HUES48 (cell line): ENCODE measurements around the gene CELF1.
A peak's percentile ranks its signal among the peaks of the same experiment; 100 is the strongest.

ENCODE experiments used
- H3K27ac ChIP-seq: one replicate; pipeline ENCODE4 v1.7.0; 2013; ENCODE audit warnings: low read depth, low read length, inconsistent platforms
- H3K27me3 ChIP-seq: 2 replicates; pipeline ENCODE4 v1.6.1; 2013; ENCODE audit warnings: mild to moderate bottlenecking, low read length; ENCODE audit not compliant: control insufficient read depth, insufficient read depth
- H3K36me3 ChIP-seq: 2 replicates; pipeline ENCODE4 v1.6.1; 2013; ENCODE audit warnings: low read length; ENCODE audit not compliant: control insufficient read depth, insufficient read depth
- H3K4me1 ChIP-seq: 2 replicates; pipeline ENCODE4 v1.6.1; 2013; ENCODE audit warnings: mild to moderate bottlenecking, low read length; ENCODE audit not compliant: control insufficient read depth, insufficient read depth
- H3K4me3 ChIP-seq: 2 replicates; pipeline ENCODE4 v1.5.1; 2013; ENCODE audit warnings: mild to moderate bottlenecking, low read depth, low read length
- H3K9ac ChIP-seq: 2 replicates; pipeline ENCODE4 v1.6.1; 2013; ENCODE audit warnings: mild to moderate bottlenecking, low read depth, low read length, moderate library complexity
- H3K9me3 ChIP-seq: 2 replicates; pipeline ENCODE4 v1.6.1; 2013; ENCODE audit warnings: low read length; ENCODE audit not compliant: control insufficient read depth, insufficient read depth

Gene CELF1

GRCh38 chr11:47483457-47483856 lies 69.5 kb downstream of the CELF1 start:
- Histone ChIP-seq H3K27me3 (no peaks in the 10 kb centered on the region), H3K4me3 (no peak overlapping the region), H3K9ac (no peak overlapping the region), H3K27ac (no peak overlapping the region), H3K9me3 (no peaks in the 10 kb centered on the region), H3K36me3 (peaks cover 94% of the 10 kb centered on the region), H3K4me1 (no peaks in the 10 kb centered on the region)

- Histone ChIP-seq H3K9me3 (no peaks in the 10 kb centered on the region), H3K4me1 (no peaks in the 10 kb centered on the region), H3K27me3 (no peaks in the 10 kb centered on the region), H3K36me3 (peaks cover 96% of the 10 kb centered on the region), H3K27ac (no peak overlapping the region), H3K9ac (no peak overlapping the region), H3K4me3 (no peak overlapping the region)
Observed at GRCh38 chr11:47480762-47481161, 72.2 kb downstream of the CELF1 start.

- H3K36me3 ChIP-seq: peaks cover 99% of the 10 kb centered on the region
- H3K9ac ChIP-seq: no peak overlapping the region
- H3K27me3 ChIP-seq: no peaks in the 10 kb centered on the region
- no peaks in the 10 kb centered on the region for H3K9me3 ChIP-seq
- no peaks in the 10 kb centered on the region for H3K4me1 ChIP-seq
- no peak overlapping the region for H3K27ac ChIP-seq
- H3K4me3 ChIP-seq: no peak overlapping the region
Observed at GRCh38 chr11:47478651-47479329, 74.1 kb downstream of the CELF1 start.

GRCh38 chr11:47477753-47478152 lies 75.2 kb downstream of the CELF1 start:
- H3K27me3 ChIP-seq: no peaks in the 10 kb centered on the region
- no peak overlapping the region for H3K27ac ChIP-seq
- H3K9me3 ChIP-seq: no peaks in the 10 kb centered on the region
- no peak overlapping the region for H3K4me3 ChIP-seq
- no peak overlapping the region for H3K9ac ChIP-seq
- peaks cover 99% of the 10 kb centered on the region for H3K36me3 ChIP-seq
- no peaks in the 10 kb centered on the region for H3K4me1 ChIP-seq

GRCh38 chr11:47477323-47477722 lies 75.6 kb downstream of the CELF1 start:
- Histone ChIP-seq H3K4me3 (no peak overlapping the region), H3K27ac (no peak overlapping the region), H3K36me3 (peaks cover 99% of the 10 kb centered on the region), H3K4me1 (no peaks in the 10 kb centered on the region), H3K9me3 (no peaks in the 10 kb centered on the region), H3K9ac (no peak overlapping the region), H3K27me3 (no peaks in the 10 kb centered on the region)

GRCh38 chr11:47470671-47471070 lies 82.3 kb downstream of the CELF1 start:
- Histone ChIP-seq H3K27ac (no peak overlapping the region), H3K4me1 (peaks cover 41% of the 10 kb centered on the region), H3K27me3 (no peaks in the 10 kb centered on the region), H3K36me3 (peaks cover 71% of the 10 kb centered on the region), H3K4me3 (no peak overlapping the region), H3K9ac (no peak overlapping the region), H3K9me3 (no peaks in the 10 kb centered on the region)

GRCh38 chr11:47469361-47470179 lies 83.4 kb downstream of the CELF1 start:
- H3K36me3 ChIP-seq: peaks cover 70% of the 10 kb centered on the region
- no peak overlapping the region for H3K9ac ChIP-seq
- H3K4me3 ChIP-seq: no peak overlapping the region
- H3K4me1 ChIP-seq: peaks cover 43% of the 10 kb centered on the region
- H3K27me3 ChIP-seq: no peaks in the 10 kb centered on the region
- H3K9me3 ChIP-seq: no peaks in the 10 kb centered on the region
- H3K27ac ChIP-seq: peak overlapping the region; percentile 54

- H3K9me3 ChIP-seq: no peaks in the 10 kb centered on the region
- peak overlapping the region; percentile 54 for H3K27ac ChIP-seq
- peaks cover 67% of the 10 kb centered on the region for H3K36me3 ChIP-seq
- no peaks in the 10 kb centered on the region for H3K27me3 ChIP-seq
- no peak overlapping the region for H3K4me3 ChIP-seq
- no peak overlapping the region for H3K9ac ChIP-seq
- peaks cover 43% of the 10 kb centered on the region for H3K4me1 ChIP-seq
Observed at GRCh38 chr11:47468598-47469214, 84.2 kb downstream of the CELF1 start.

- Histone ChIP-seq H3K36me3 (peaks cover 54% of the 10 kb centered on the region), H3K9ac (no peak overlapping the region), H3K27ac (peak overlapping the region; percentile 50), H3K4me1 (peaks cover 43% of the 10 kb centered on the region), H3K27me3 (no peaks in the 10 kb centered on the region), H3K4me3 (no peak overlapping the region), H3K9me3 (no peaks in the 10 kb centered on the region)
Observed at GRCh38 chr11:47467357-47467756, 85.6 kb downstream of the CELF1 start.

DNA sequence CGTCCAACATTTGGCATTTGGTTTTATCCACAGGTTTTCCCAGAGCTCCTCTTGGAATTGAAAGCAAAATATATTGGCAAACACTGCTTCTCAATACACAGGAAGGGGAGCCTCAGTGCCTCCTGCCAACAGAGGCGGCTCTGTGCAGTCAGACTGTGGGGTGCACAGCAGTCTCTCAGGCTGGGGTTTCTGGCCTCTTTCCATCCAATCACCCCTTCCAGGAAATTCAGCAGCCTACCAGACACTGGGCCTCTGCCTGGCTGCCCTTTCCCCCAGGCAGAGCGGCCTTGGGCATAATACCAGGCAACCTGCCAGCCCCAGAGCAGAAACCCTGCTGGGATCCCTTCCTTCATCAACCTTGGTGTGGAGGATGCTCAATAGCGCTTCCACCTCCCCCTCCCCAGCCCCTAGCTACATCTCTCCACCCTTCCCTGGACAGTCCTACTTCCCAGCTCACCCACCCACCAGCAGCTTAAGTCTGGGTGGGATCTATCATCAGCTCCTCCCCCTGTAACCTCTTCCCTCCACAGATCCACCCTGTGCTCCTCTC lies 86.2 kb downstream of the CELF1 start:
- peak overlapping the region; percentile 50 for H3K27ac ChIP-seq
- H3K9ac ChIP-seq: no peak overlapping the region
- peaks cover 47% of the 10 kb centered on the region for H3K4me1 ChIP-seq
- no peak overlapping the region for H3K4me3 ChIP-seq
- H3K27me3 ChIP-seq: no peaks in the 10 kb centered on the region
- peaks cover 48% of the 10 kb centered on the region for H3K36me3 ChIP-seq
- no peaks in the 10 kb centered on the region for H3K9me3 ChIP-seq

- H3K4me3 ChIP-seq: no peak overlapping the region
- peaks cover 42% of the 10 kb centered on the region for H3K36me3 ChIP-seq
- H3K4me1 ChIP-seq: peaks cover 47% of the 10 kb centered on the region
- no peaks in the 10 kb centered on the region for H3K27me3 ChIP-seq
- peak overlapping the region; percentile 39 for H3K27ac ChIP-seq
- H3K9me3 ChIP-seq: no peaks in the 10 kb centered on the region
- no peak overlapping the region for H3K9ac ChIP-seq
Observed at GRCh38 chr11:47466201-47466600, 86.7 kb downstream of the CELF1 start.
